Mesenchymal stem cell (in vitro differentiated cells and primary cell): Measurements from ENCODE around the gene NUDT3.
"Not testable (repeated sequence)": the region's sequence is repeated elsewhere in the genome, so short reads cannot be mapped to it uniquely, and the experiment has no call there.

ENCODE experiments used
- DNase-seq: peaks from one replicate; pipeline ENCODE4 v3.0.0-alpha.2; 2013
- H2AFZ ChIP-seq: one replicate; pipeline ENCODE4 v1.6.1; 2013; ENCODE audit warnings: low read depth, mild to moderate bottlenecking, control low read depth, inconsistent platforms, low read length, moderate library complexity
- H2AK5ac ChIP-seq: 2 replicates; pipeline ENCODE4 v1.6.1; 2013; ENCODE audit warnings: low read length, moderate library complexity, mild to moderate bottlenecking, inconsistent platforms; ENCODE audit not compliant: severe bottlenecking
- H2BK120ac ChIP-seq: one replicate; pipeline ENCODE4 v1.6.1; 2013; ENCODE audit warnings: low read depth, mild to moderate bottlenecking, inconsistent platforms, low read length, moderate library complexity
- H2BK12ac ChIP-seq, 2 experiments: one replicate each; pipeline ENCODE4 v1.6.1; 2013; ENCODE audit warnings: inconsistent platforms in 2 of 2, low read length in 2 of 2, mild to moderate bottlenecking in 2 of 2, moderate library complexity in 2 of 2, control low read depth in 1 of 2
- H2BK15ac ChIP-seq: one replicate; pipeline ENCODE4 v1.6.1; 2013; ENCODE audit warnings: mild to moderate bottlenecking, low read depth, inconsistent platforms; ENCODE audit not compliant: poor library complexity, severe bottlenecking
- H2BK5ac ChIP-seq: 2 replicates; pipeline ENCODE4 v1.6.1; 2013; ENCODE audit warnings: low read depth, mild to moderate bottlenecking, low read length, control low read depth, inconsistent platforms; ENCODE audit not compliant: poor library complexity, severe bottlenecking
- H3K14ac ChIP-seq, 2 experiments: one replicate each; pipeline ENCODE4 v1.6.1; 2013; ENCODE audit warnings: inconsistent platforms in 2 of 2, low read length in 2 of 2, control low read depth in 1 of 2, mild to moderate bottlenecking in 1 of 2, moderate library complexity in 1 of 2
- H3K18ac ChIP-seq, 2 experiments: one replicate each; pipeline ENCODE4 v1.6.1; 2013; ENCODE audit warnings: inconsistent platforms in 2 of 2, low read length in 2 of 2, control low read depth in 1 of 2, low read depth in 1 of 2, mild to moderate bottlenecking in 1 of 2
- H3K23ac ChIP-seq, 2 experiments: one replicate each; pipeline ENCODE4 v1.6.1; 2013; ENCODE audit warnings: inconsistent platforms in 2 of 2, low read length in 2 of 2, mild to moderate bottlenecking in 2 of 2, moderate library complexity in 2 of 2, control low read depth in 1 of 2
- H3K27ac ChIP-seq: 2 replicates; pipeline ENCODE4 v1.5.1; 2013; ENCODE audit warnings: mild to moderate bottlenecking, moderate library complexity, low read length, control low read depth, inconsistent platforms; ENCODE audit not compliant: poor library complexity, severe bottlenecking
- H3K27me3 ChIP-seq, 2 experiments: 2 replicates each; pipeline versions ENCODE4 v1.6.1 to v1.7.0; 2013; ENCODE audit warnings: low read length in 2 of 2, mild to moderate bottlenecking in 2 of 2, moderate library complexity in 2 of 2, control low read depth in 1 of 2, inconsistent platforms in 1 of 2; ENCODE audit not compliant: control insufficient read depth in 1 of 2, insufficient read depth in 1 of 2
- H3K36me3 ChIP-seq, 2 experiments: 2 replicates each; pipeline versions ENCODE4 v1.6.1 to v1.7.0; 2013; ENCODE audit warnings: low read length in 2 of 2, control low read depth in 1 of 2, inconsistent platforms in 1 of 2, low read depth in 1 of 2, mild to moderate bottlenecking in 1 of 2; ENCODE audit not compliant: insufficient read depth in 2 of 2, control insufficient read depth in 1 of 2
- H3K4ac ChIP-seq, 2 experiments: one replicate each; pipeline ENCODE4 v1.6.1; 2013; ENCODE audit warnings: inconsistent platforms in 2 of 2, low read length in 2 of 2, mild to moderate bottlenecking in 2 of 2, moderate library complexity in 2 of 2, control low read depth in 1 of 2, low read depth in 1 of 2
- H3K4me1 ChIP-seq: 2 replicates; pipeline ENCODE4 v1.6.1; 2013; ENCODE audit warnings: low read depth, low read length, control low read depth; ENCODE audit not compliant: control insufficient read depth, insufficient read depth
- H3K4me2 ChIP-seq: 2 replicates; pipeline ENCODE4 v1.6.1; 2013; ENCODE audit warnings: low read length, mild to moderate bottlenecking, inconsistent platforms; ENCODE audit not compliant: poor library complexity, severe bottlenecking
- H3K4me3 ChIP-seq, 2 experiments: 2 replicates each; pipeline versions ENCODE4 v1.5.1 to v1.7.0; 2013; ENCODE audit warnings: low read length in 2 of 2, mild to moderate bottlenecking in 2 of 2, control low read depth in 1 of 2, low read depth in 1 of 2; ENCODE audit not compliant: insufficient read depth in 1 of 2
- H3K79me1 ChIP-seq: replicated peaks from 2 replicates; pipeline ENCODE4 v1.6.1; 2013; ENCODE audit warnings: mild to moderate bottlenecking, control low read depth, low read length, inconsistent platforms; ENCODE audit not compliant: poor library complexity, severe bottlenecking
- H3K9ac ChIP-seq: 2 replicates; pipeline ENCODE4 v1.7.0; 2013; ENCODE audit warnings: mild to moderate bottlenecking, low read length, moderate library complexity
- H3K9me3 ChIP-seq: 2 replicates; pipeline ENCODE4 v1.7.0; 2013; ENCODE audit warnings: mild to moderate bottlenecking, low read length; ENCODE audit not compliant: control insufficient read depth
- H4K8ac ChIP-seq: one replicate; pipeline ENCODE4 v1.6.1; 2013; ENCODE audit warnings: inconsistent platforms, mild to moderate bottlenecking, low read length, moderate library complexity
- H4K91ac ChIP-seq: one replicate; pipeline ENCODE4 v1.6.1; 2013; ENCODE audit warnings: mild to moderate bottlenecking, low read length, inconsistent platforms
- whole genome bisulfite sequencing: methylation state at CpG from one replicate; pipeline ENCODE4 v1.1.7; 2013; ENCODE audit warnings: mixed read lengths; 5-methylcytosine and 5-hydroxymethylcytosine counted together

NUDT3 gene

DNA sequence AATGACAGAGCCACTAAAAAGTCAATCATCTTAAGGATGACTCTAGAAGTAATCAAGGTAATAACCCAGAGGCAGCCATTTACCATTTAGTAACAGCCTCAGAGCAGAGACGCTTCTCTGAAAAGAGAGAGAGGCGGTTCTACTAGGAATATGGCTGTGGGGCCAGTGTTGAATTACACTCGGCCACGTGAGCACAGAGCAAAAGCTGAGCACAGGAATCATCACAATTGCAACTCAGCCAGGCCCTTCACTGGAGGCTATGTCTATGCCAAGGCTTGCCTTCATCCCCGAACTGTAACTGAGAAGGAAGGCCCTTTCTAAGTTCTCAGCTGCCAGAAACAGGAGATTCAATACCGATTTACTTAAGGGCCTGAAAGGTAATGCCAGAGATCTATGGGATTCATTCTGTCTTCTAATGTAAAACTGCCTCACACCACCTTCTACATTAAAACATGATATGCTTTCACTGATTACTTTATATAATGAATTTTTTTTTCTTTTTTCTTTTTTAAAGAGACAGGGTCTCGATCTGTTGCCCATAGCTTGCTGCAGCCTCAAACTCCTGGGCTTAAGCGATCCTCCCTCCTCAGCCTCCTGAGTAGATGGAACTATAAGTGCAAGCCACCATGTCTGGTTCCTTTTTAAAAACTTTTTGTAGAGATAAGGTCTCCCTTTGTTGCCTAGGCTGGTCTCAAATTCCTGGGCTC lies 67.6 kb downstream of the NUDT3 start:
- H2BK15ac ChIP-seq, result no peak overlapping the region
- no peak overlapping the region for H3K4ac ChIP-seq
- no peaks in the 10 kb centered on the region for H3K27me3 ChIP-seq
- peaks cover 2% of the 10 kb centered on the region for H3K4me1 ChIP-seq
- H3K4me2 ChIP-seq, result no peak overlapping the region
- no peak overlapping the region for H3K18ac ChIP-seq
- peak overlapping the region; percentile 78 for H3K9ac ChIP-seq
- H3K27ac ChIP-seq, result no peak overlapping the region
- H3K36me3 ChIP-seq, result peaks cover 0 to 9% of the 10 kb centered on the region in 2 experiments
- H2BK12ac ChIP-seq, result no peak overlapping the region
- no peak overlapping the region for H2BK5ac ChIP-seq
- peaks cover 20% of the 10 kb centered on the region for H3K79me1 ChIP-seq
- no peak overlapping the region for H3K4me3 ChIP-seq
- no peak overlapping the region for H3K14ac ChIP-seq
- no peak overlapping the region for H2AK5ac ChIP-seq
- no peaks in the 10 kb centered on the region for H3K9me3 ChIP-seq
- H2AFZ ChIP-seq, result no peak overlapping the region
- no peak overlapping the region for H4K8ac ChIP-seq
- H3K23ac ChIP-seq, result no peak overlapping the region
- H2BK120ac ChIP-seq, result no peak overlapping the region
- 88% methylated on average over 8 of the region's 8 CpGs for WGBS
- DNase-seq, result no peak
- H4K91ac ChIP-seq, result no peak overlapping the region

- H3K9me3 ChIP-seq, H2BK5ac ChIP-seq, H3K27me3 ChIP-seq, H3K23ac ChIP-seq, DNase-seq, H2BK15ac ChIP-seq, H3K4me2 ChIP-seq, H3K4me3 ChIP-seq, H3K4ac ChIP-seq, H3K27ac ChIP-seq, H3K36me3 ChIP-seq, H2AFZ ChIP-seq, H2BK120ac ChIP-seq, H3K14ac ChIP-seq, H3K18ac ChIP-seq, H3K4me1 ChIP-seq, H2BK12ac ChIP-seq, H2AK5ac ChIP-seq, H4K91ac ChIP-seq: not testable (repeated sequence)
- Histone ChIP-seq H3K79me1 (peaks cover 24% of the 10 kb centered on the region), H3K9ac (peak overlapping the region; percentile 78), H4K8ac (peak overlapping the region; percentile 21)
- 100% methylated on average over 2 of the region's 2 CpGs for WGBS
Observed at GRCh38 chr6:34324221-34324620, 68.2 kb downstream of the NUDT3 start.

DNA sequence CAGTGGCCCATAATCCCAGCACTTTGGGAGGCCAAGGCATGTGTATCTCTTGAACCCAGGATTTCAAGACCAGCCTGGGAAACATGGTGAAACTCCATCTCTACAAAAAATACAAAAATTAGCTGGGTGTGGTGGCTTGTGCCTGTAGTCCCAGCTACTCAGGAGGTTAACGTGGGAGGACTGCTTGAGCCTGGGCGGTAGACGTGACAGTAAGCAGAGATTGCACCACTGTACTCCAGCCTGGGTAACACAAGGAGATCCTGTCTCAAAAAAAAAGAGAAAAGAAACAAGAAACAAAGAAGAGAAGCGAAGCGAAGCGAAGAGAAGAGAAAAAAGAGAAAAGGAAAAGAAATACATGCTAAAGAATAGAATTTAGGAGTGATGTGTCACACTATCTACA lies 69.2 kb downstream of the NUDT3 start:
- Histone ChIP-seq H4K8ac (no peak overlapping the region), H3K4ac (no peak overlapping the region), H3K4me2 (no peak overlapping the region), H3K18ac (no peak overlapping the region), H2BK5ac (no peak overlapping the region), H3K4me3 (no peak overlapping the region), H2AFZ (no peak overlapping the region), H3K4me1 (peaks cover 3% of the 10 kb centered on the region), H2BK120ac (no peak overlapping the region), H3K9ac (no peak overlapping the region), H3K9me3 (no peaks in the 10 kb centered on the region), H3K27me3 (no peaks in the 10 kb centered on the region), H2AK5ac (no peak overlapping the region), H3K23ac (no peak overlapping the region), H3K36me3 (peaks cover 0 to 9% of the 10 kb centered on the region in 2 experiments), H3K79me1 (peaks cover 22% of the 10 kb centered on the region), H2BK12ac (no peak overlapping the region), H2BK15ac (no peak overlapping the region), H3K27ac (no peak overlapping the region), H4K91ac (no peak overlapping the region), H3K14ac (no peak overlapping the region)
- 98% methylated on average over 3 of the region's 6 CpGs for WGBS
- no peak for DNase-seq

DNA sequence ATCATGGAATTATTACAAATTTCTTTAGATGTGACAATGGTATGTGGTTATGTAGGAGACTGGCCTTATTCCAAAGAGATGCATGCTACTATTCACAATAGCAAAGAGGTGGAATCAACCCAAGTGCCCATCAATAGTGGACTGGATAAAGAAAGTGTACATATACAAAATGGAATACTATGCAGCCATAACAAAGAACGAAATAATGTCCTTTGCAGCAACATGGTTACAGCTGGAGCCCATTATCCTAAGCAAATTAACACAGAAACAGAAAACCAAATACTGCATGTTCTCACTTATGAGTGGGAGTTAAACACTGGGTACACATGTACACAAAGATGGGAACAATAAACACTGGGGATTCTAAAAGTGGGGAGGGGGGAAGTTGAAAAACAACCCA lies 69.7 kb downstream of the NUDT3 start:
- Histone ChIP-seq H4K8ac (no peak overlapping the region), H2AFZ (no peak overlapping the region), H3K27me3 (no peaks in the 10 kb centered on the region), H3K79me1 (peaks cover 22% of the 10 kb centered on the region), H2BK12ac (no peak overlapping the region), H3K4me2 (no peak overlapping the region), H3K4ac (no peak overlapping the region), H3K4me3 (no peak overlapping the region), H3K23ac (no peak overlapping the region), H3K27ac (no peak overlapping the region), H3K14ac (no peak overlapping the region), H2BK15ac (no peak overlapping the region), H3K4me1 (peaks cover 3% of the 10 kb centered on the region), H2BK120ac (no peak overlapping the region), H2AK5ac (no peak overlapping the region), H4K91ac (no peak overlapping the region), H3K18ac (no peak overlapping the region), H3K9me3 (no peaks in the 10 kb centered on the region), H3K36me3 (peaks cover 0 to 9% of the 10 kb centered on the region in 2 experiments), H3K9ac (no peak overlapping the region), H2BK5ac (no peak overlapping the region)
- WGBS, result 100% methylated on average over 1 of the region's 1 CpG
- DNase-seq, result no peak
